WTC11 (cell line): ENCODE data around the gene SCIN. TPM values are rescaled to one million over a fixed set of nuclear protein-coding genes. Genes with fewer than 3 reads are reported as not detected.

Experiments
- ATAC-seq: fragments of 200-7000 bp; cut with Tn5 transposase; 2 replicates; pipeline ENCODE4 v1.10.0; 2021; ENCODE audit warnings: mild to moderate bottlenecking, moderate library complexity
- CTCF ChIA-PET: fragments of 300-600 bp; sonication (Branson Sonifier 250); formaldehyde crosslinking; loops from one replicate; lab custom pipeline; 2021; ENCODE audit warnings: antibody characterized with exemption; lab: Charles Lee
- POLR2A ChIA-PET: fragments of 350-600 bp; sonication (Branson Sonifier 250); formaldehyde crosslinking; loops from one replicate; lab custom pipeline; 2021; ENCODE audit warnings: antibody characterized with exemption; lab: Charles Lee
- DNase-seq: peaks from one replicate; pipeline ENCODE4 v3.0.0; 2021; ENCODE audit warnings: low spot score
- H3K27ac Mint-ChIP-seq: 2 replicates; pipeline ENCODE4 v1.8.0; 2021; ENCODE audit warnings: mixed read lengths
- H3K27me3 Mint-ChIP-seq: 2 replicates; pipeline ENCODE4 v1.8.0; 2021; ENCODE audit warnings: low read depth, mild to moderate bottlenecking, moderate library complexity, mixed read lengths
- H3K36me3 Mint-ChIP-seq: 2 replicates; pipeline ENCODE4 v1.8.0; 2021; ENCODE audit warnings: mixed read lengths
- H3K4me1 Mint-ChIP-seq: 2 replicates; pipeline ENCODE4 v1.8.0; 2022; ENCODE audit warnings: mixed read lengths
- H3K4me3 Mint-ChIP-seq: 2 replicates; pipeline ENCODE4 v1.8.0; 2021; ENCODE audit warnings: mild to moderate bottlenecking, moderate library complexity, mixed read lengths
- H3K9me3 Mint-ChIP-seq: 2 replicates; pipeline ENCODE4 v1.8.0; 2021; ENCODE audit warnings: mixed read lengths
- EMX1 ChIP-seq: fragments of 250-450 bp; sonication (Bioruptor Pico); IDR thresholded peaks from 2 replicates; pipeline ENCODE4 v1.8.0; 2021; ENCODE audit warnings: mild to moderate bottlenecking
- ESRRA ChIP-seq: sonication (generic); formaldehyde crosslinking; IDR thresholded peaks from 2 replicates; pipeline ENCODE4 v1.8.1; 2022; ENCODE audit warnings: mild to moderate bottlenecking, missing genetic modification reagents, borderline replicate concordance
- FOXP1 ChIP-seq: sonication (generic); formaldehyde crosslinking; IDR thresholded peaks from 2 replicates; pipeline ENCODE4 v1.8.0; 2022; ENCODE audit warnings: missing genetic modification reagents, mild to moderate bottlenecking, moderate library complexity, borderline replicate concordance
- IRF2 ChIP-seq: sonication (generic); formaldehyde crosslinking; IDR thresholded peaks from 2 replicates; pipeline ENCODE4 v1.8.0; 2022; ENCODE audit warnings: low read depth, missing genetic modification reagents, borderline replicate concordance
- JUN ChIP-seq: sonication (generic); formaldehyde crosslinking; IDR thresholded peaks from 2 replicates; pipeline ENCODE4 v1.8.0; 2023; ENCODE audit warnings: mild to moderate bottlenecking, missing genetic modification reagents
- MXD4 ChIP-seq: fragments of 250-450 bp; sonication (Bioruptor Pico); IDR thresholded peaks from 2 replicates; pipeline ENCODE4 v1.8.0; 2021; ENCODE audit warnings: mild to moderate bottlenecking, moderate library complexity, borderline replicate concordance
- NFE2L1 ChIP-seq: sonication (generic); formaldehyde crosslinking; IDR thresholded peaks from 2 replicates; pipeline ENCODE4 v1.8.1; 2023; ENCODE audit warnings: missing genetic modification reagents
- PRRX2 ChIP-seq: fragments of 250-450 bp; sonication (Bioruptor Pico); IDR thresholded peaks from 2 replicates; pipeline ENCODE4 v1.8.0; 2021; ENCODE audit warnings: mild to moderate bottlenecking
- RORB ChIP-seq: fragments of 250-450 bp; sonication (Bioruptor Pico); IDR thresholded peaks from 2 replicates; pipeline ENCODE4 v1.9.0; 2021; ENCODE audit warnings: mild to moderate bottlenecking
- TCF7 ChIP-seq: sonication (generic); formaldehyde crosslinking; IDR thresholded peaks from 2 replicates; pipeline ENCODE4 v1.8.0; 2022; ENCODE audit warnings: mild to moderate bottlenecking, low read depth, missing genetic modification reagents, moderate library complexity
- TEAD4 ChIP-seq: sonication (generic); formaldehyde crosslinking; IDR thresholded peaks from 2 replicates; pipeline ENCODE4 v1.8.0; 2022; ENCODE audit warnings: mild to moderate bottlenecking, missing genetic modification reagents
- ZNF423 ChIP-seq: fragments of 250-450 bp; sonication (Bioruptor Pico); IDR thresholded peaks from 2 replicates; pipeline ENCODE4 v2.1.2; 2022; ENCODE audit warnings: mild to moderate bottlenecking, moderate library complexity
- total RNA-seq: library from RNA; stranded (reverse); gene quantifications from 3 replicates; pipeline ENCODE4 v1.2.3, GENCODE V29; 2021
- TF ChIP-seq, protein P1 (sequence below): sonication (generic); formaldehyde crosslinking; IDR thresholded peaks from 2 replicates; pipeline ENCODE4 v1.8.0; 2023; ENCODE audit warnings: mild to moderate bottlenecking, missing genetic modification reagents
- TF ChIP-seq, protein P2 (sequence below): fragments of 200-600 bp; IDR thresholded peaks from 2 replicates; pipeline ENCODE4 v1.8.0; 2022; ENCODE audit warnings: antibody characterized with exemption
- TF ChIP-seq, protein P3 (sequence below): sonication (generic); formaldehyde crosslinking; IDR thresholded peaks from 2 replicates; pipeline ENCODE4 v1.8.1; 2022; ENCODE audit warnings: low read depth, missing genetic modification reagents, borderline replicate concordance
- TF ChIP-seq, protein P4 (sequence below): sonication (generic); formaldehyde crosslinking; conservative IDR thresholded peaks from 2 replicates; pipeline ENCODE4 v1.8.1; 2023; ENCODE audit warnings: mild to moderate bottlenecking, low read depth, missing genetic modification reagents, moderate library complexity

Gene SCIN
- total RNA-seq, 1 experiment from 2014 or later = 0.98 TPM

- Mint-ChIP-seq H3K4me3 (no peak overlapping the region), H3K4me1 (peaks cover 26% of the 10 kb centered on the region), H3K27me3 (peaks cover 36% of the 10 kb centered on the region), H3K9me3 (no peaks in the 10 kb centered on the region), H3K27ac (no peak overlapping the region), H3K36me3 (no peaks in the 10 kb centered on the region)
- ChIA-PET POLR2A (no interaction called here), CTCF (interaction anchor here (1.1 to 2.3 kb wide), 4 partner anchors 44 to 133 kb away, joined by 3 to 9 read pairs (median 4); no protein-coding TSS in a partner anchor)
- DNase-seq (no peak), ATAC-seq (no peak)
- TF ChIP-seq NFE2L1 (CRISPR knock-in tag) = no peak
- TF ChIP-seq ESRRA (CRISPR knock-in tag) = no peak
- TF ChIP-seq, protein P1, sequence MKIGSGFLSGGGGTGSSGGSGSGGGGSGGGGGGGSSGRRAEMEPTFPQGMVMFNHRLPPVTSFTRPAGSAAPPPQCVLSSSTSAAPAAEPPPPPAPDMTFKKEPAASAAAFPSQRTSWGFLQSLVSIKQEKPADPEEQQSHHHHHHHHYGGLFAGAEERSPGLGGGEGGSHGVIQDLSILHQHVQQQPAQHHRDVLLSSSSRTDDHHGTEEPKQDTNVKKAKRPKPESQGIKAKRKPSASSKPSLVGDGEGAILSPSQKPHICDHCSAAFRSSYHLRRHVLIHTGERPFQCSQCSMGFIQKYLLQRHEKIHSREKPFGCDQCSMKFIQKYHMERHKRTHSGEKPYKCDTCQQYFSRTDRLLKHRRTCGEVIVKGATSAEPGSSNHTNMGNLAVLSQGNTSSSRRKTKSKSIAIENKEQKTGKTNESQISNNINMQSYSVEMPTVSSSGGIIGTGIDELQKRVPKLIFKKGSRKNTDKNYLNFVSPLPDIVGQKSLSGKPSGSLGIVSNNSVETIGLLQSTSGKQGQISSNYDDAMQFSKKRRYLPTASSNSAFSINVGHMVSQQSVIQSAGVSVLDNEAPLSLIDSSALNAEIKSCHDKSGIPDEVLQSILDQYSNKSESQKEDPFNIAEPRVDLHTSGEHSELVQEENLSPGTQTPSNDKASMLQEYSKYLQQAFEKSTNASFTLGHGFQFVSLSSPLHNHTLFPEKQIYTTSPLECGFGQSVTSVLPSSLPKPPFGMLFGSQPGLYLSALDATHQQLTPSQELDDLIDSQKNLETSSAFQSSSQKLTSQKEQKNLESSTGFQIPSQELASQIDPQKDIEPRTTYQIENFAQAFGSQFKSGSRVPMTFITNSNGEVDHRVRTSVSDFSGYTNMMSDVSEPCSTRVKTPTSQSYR (CRISPR knock-in tag) = no peak
- TF ChIP-seq TEAD4 (CRISPR knock-in tag) = no peak
- TF ChIP-seq, protein P2, sequence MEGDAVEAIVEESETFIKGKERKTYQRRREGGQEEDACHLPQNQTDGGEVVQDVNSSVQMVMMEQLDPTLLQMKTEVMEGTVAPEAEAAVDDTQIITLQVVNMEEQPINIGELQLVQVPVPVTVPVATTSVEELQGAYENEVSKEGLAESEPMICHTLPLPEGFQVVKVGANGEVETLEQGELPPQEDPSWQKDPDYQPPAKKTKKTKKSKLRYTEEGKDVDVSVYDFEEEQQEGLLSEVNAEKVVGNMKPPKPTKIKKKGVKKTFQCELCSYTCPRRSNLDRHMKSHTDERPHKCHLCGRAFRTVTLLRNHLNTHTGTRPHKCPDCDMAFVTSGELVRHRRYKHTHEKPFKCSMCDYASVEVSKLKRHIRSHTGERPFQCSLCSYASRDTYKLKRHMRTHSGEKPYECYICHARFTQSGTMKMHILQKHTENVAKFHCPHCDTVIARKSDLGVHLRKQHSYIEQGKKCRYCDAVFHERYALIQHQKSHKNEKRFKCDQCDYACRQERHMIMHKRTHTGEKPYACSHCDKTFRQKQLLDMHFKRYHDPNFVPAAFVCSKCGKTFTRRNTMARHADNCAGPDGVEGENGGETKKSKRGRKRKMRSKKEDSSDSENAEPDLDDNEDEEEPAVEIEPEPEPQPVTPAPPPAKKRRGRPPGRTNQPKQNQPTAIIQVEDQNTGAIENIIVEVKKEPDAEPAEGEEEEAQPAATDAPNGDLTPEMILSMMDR = no peak
- no peak for TF ChIP-seq FOXP1 (CRISPR knock-in tag)
- no peak for TF ChIP-seq RORB (CRISPR knock-in tag)
- no peak for TF ChIP-seq EMX1 (CRISPR knock-in tag)
- no peak for TF ChIP-seq IRF2 (CRISPR knock-in tag)
- TF ChIP-seq, protein P3, sequence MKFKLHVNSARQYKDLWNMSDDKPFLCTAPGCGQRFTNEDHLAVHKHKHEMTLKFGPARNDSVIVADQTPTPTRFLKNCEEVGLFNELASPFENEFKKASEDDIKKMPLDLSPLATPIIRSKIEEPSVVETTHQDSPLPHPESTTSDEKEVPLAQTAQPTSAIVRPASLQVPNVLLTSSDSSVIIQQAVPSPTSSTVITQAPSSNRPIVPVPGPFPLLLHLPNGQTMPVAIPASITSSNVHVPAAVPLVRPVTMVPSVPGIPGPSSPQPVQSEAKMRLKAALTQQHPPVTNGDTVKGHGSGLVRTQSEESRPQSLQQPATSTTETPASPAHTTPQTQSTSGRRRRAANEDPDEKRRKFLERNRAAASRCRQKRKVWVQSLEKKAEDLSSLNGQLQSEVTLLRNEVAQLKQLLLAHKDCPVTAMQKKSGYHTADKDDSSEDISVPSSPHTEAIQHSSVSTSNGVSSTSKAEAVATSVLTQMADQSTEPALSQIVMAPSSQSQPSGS (CRISPR knock-in tag) = no peak
- no peak for TF ChIP-seq ZNF423
- TF ChIP-seq, protein P4, sequence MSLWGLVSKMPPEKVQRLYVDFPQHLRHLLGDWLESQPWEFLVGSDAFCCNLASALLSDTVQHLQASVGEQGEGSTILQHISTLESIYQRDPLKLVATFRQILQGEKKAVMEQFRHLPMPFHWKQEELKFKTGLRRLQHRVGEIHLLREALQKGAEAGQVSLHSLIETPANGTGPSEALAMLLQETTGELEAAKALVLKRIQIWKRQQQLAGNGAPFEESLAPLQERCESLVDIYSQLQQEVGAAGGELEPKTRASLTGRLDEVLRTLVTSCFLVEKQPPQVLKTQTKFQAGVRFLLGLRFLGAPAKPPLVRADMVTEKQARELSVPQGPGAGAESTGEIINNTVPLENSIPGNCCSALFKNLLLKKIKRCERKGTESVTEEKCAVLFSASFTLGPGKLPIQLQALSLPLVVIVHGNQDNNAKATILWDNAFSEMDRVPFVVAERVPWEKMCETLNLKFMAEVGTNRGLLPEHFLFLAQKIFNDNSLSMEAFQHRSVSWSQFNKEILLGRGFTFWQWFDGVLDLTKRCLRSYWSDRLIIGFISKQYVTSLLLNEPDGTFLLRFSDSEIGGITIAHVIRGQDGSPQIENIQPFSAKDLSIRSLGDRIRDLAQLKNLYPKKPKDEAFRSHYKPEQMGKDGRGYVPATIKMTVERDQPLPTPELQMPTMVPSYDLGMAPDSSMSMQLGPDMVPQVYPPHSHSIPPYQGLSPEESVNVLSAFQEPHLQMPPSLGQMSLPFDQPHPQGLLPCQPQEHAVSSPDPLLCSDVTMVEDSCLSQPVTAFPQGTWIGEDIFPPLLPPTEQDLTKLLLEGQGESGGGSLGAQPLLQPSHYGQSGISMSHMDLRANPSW (CRISPR knock-in tag) = no peak
- TF ChIP-seq PRRX2 = no peak
Measured at GRCh38 chr7:12567015-12567414, 3.5 kb upstream of the SCIN start.

DNA sequence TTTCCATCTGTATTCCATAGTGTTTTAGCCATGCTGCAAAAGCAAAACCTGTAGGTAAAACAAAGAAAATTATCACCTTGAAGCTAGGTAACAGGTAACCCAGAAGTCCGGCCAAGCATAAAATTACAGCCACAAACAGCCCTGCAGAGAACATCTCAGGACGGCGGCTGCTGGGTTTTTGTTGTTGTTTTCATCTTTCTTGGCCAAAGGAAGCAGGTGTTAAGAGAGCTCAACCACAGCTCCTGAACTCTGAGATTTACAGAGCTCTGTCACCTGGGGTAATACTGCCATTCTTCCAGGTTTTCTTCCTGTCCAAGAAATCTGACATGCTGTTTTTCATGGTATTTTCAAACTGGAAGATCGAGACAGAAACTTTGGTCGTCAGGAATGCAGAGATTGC lies 847 bp upstream of the SCIN start:
- H3K4me1 Mint-ChIP-seq = peaks cover 26% of the 10 kb centered on the region
- POLR2A ChIA-PET = no interaction called here
- no peak overlapping the region for H3K27ac Mint-ChIP-seq
- no peaks in the 10 kb centered on the region for H3K36me3 Mint-ChIP-seq
- CTCF ChIA-PET = interaction anchor here (1.0 to 3.2 kb wide), 4 partner anchors 37 to 111 kb away, joined by 3 to 8 read pairs (median 6); no protein-coding TSS in a partner anchor
- H3K27me3 Mint-ChIP-seq = peaks cover 48% of the 10 kb centered on the region
- no peak for DNase-seq
- no peaks in the 10 kb centered on the region for H3K9me3 Mint-ChIP-seq
- peak overlapping the region; percentile 74 for H3K4me3 Mint-ChIP-seq
- no peak for TF ChIP-seq TCF7 (CRISPR knock-in tag)
- TF ChIP-seq EMX1 (CRISPR knock-in tag) = no peak
- TF ChIP-seq, protein P1 (CRISPR knock-in tag) = no peak
- no peak for TF ChIP-seq JUN (CRISPR knock-in tag)
- TF ChIP-seq MXD4 (CRISPR knock-in tag) = no peak
- ATAC-seq = no peak
